Sigmoid colon (tissue), 7 donors: ENCODE measurements around the gene ERI3. TPM values are rescaled to one million over a fixed set of nuclear protein-coding genes. Genes with fewer than 3 reads are reported as not detected.

Experiments
- DNase-seq: peaks from one replicate; pipeline ENCODE4 v3.0.0-alpha.2; 2019
- H3K27ac ChIP-seq, 4 donors: fragments of 200-600 bp; sonication (generic); one replicate each; pipeline ENCODE4 v1.5.1; 2016 to 2019; ENCODE audit warnings: mild to moderate bottlenecking in 1 of 4
- H3K27me3 ChIP-seq, 3 donors: fragments of 200-600 bp; sonication (generic); one replicate each; pipeline ENCODE4 v1.5.1; 2019; ENCODE audit warnings: mild to moderate bottlenecking in 1 of 3
- H3K36me3 ChIP-seq, 4 donors: fragments of 200-600 bp; sonication (generic); one replicate each; pipeline ENCODE4 v1.5.1; 2016 to 2019
- H3K4me1 ChIP-seq, 4 donors: fragments of 200-600 bp; sonication (generic); one replicate each; pipeline ENCODE4 v1.5.1; 2017 to 2019
- H3K4me3 ChIP-seq, 4 donors: fragments of 200-600 bp; sonication (generic); one replicate each; pipeline ENCODE4 v1.5.1; 2017 to 2019; ENCODE audit warnings: mild to moderate bottlenecking in 2 of 4, moderate library complexity in 1 of 4
- H3K9me3 ChIP-seq, 4 donors: fragments of 200-600 bp in 3 of 4; sonication (generic) in 3 of 4; one replicate each; pipeline versions ENCODE4 v1.5.1 to v1.6.1; 2013 to 2019
- CTCF ChIP-seq, 4 experiments: fragments of 450-650 bp in 3 of 4; fragments of 200-600 bp in 1 of 4; IDR thresholded peaks; one replicate each; pipeline ENCODE4 v1.5.1; 2016 to 2019; ENCODE audit warnings: antibody characterized with exemption in 4 of 4, mild to moderate bottlenecking in 3 of 4, moderate library complexity in 2 of 4
- EP300 ChIP-seq, 4 donors: sonication (generic); formaldehyde crosslinking; IDR thresholded peaks; one replicate each; pipeline ENCODE4 v1.6.1; 2017; ENCODE audit warnings: antibody characterized with exemption in 4 of 4
- POLR2A ChIP-seq, 2 donors: fragments of 450-650 bp; IDR thresholded peaks; one replicate each; pipeline ENCODE4 v1.6.1; 2016; ENCODE audit warnings: antibody characterized with exemption in 2 of 2, mild to moderate bottlenecking in 2 of 2, moderate library complexity in 2 of 2
- POLR2AphosphoS5 ChIP-seq, 4 donors: sonication (generic); formaldehyde crosslinking; IDR thresholded peaks; one replicate each; pipeline ENCODE4 v1.6.1; 2017; ENCODE audit warnings: antibody characterized with exemption in 4 of 4
- WGBS, 2 donors: extraction: QIAGEN DNeasy Blood & Tissue Kit; methylation state at CpG; one replicate each; pipeline ENCODE4 v1.1.7; 2013; 5-methylcytosine and 5-hydroxymethylcytosine counted together
- intact Hi-C: fragments of 100-400 bp; cut with DNase I; formaldehyde crosslinking; loops from one replicate; pipeline ENCODE4 v1.15.1; 2023
- polyA plus RNA-seq, 3 donors: library from polyadenylated mRNA; stranded (reverse); fragments of 200-250 nt; gene quantifications; one replicate each; pipeline ENCODE4 v1.2.3, GENCODE V29; 2013
- total RNA-seq, 4 donors: library from RNA; depleted of rRNA; stranded (reverse); fragments of >200 nt; gene quantifications; one replicate each; pipeline ENCODE4 v1.1.0, GENCODE V29; 2016
- donor health status: healthy with polysubstance abuse.
- donor health status: Bipolar disorder and iron deficiency.
- donor health status: healthy.

ERI3 gene
- total and polyA plus RNA-seq, 7 donors = 25.6 to 88.3 (median 40.3) TPM

GRCh38 chr1:44302541-44302940, 52.5 kb downstream of the ERI3 start:
- intact Hi-C loops = no loop called here
- Histone ChIP-seq H3K4me1 (no peaks in the 10 kb centered on the region), H3K9me3 (no peaks in the 10 kb centered on the region), H3K36me3 (peaks cover 17 to 71% (median 22%) of the 10 kb centered on the region in 4 donors), H3K4me3 (no peak overlapping the region), H3K27ac (no peak overlapping the region), H3K27me3 (no peaks in the 10 kb centered on the region)
- DNase-seq = no peak
- 81 to 82% methylated on average over 6 of the region's 6 CpGs for WGBS, 2 donors
- TF ChIP-seq CTCF (IDR thresholded peaks at IDR 0.05) (no peak), POLR2A (IDR thresholded peaks at IDR 0.05) (no peak), EP300 (IDR thresholded peaks at IDR 0.05) (no peak), POLR2AphosphoS5 (IDR thresholded peaks at IDR 0.05) (no peak)

- H3K9me3 ChIP-seq = no peaks in the 10 kb centered on the region
- H3K36me3 ChIP-seq = peaks cover 6 to 69% (median 12%) of the 10 kb centered on the region in 4 donors
- no peak overlapping the region for H3K4me3 ChIP-seq
- no peak for DNase-seq
- no peak overlapping the region for H3K27ac ChIP-seq
- TF ChIP-seq EP300 (IDR thresholded peaks at IDR 0.05) (no peak), CTCF (IDR thresholded peaks at IDR 0.05) (no peak), POLR2A (IDR thresholded peaks at IDR 0.05) (no peak), POLR2AphosphoS5 (IDR thresholded peaks at IDR 0.05) (no peak)
- no peaks in the 10 kb centered on the region for H3K27me3 ChIP-seq
- intact Hi-C loops = no loop called here
- 96 to 97% methylated on average over 5 of the region's 5 CpGs for WGBS, 2 donors
- H3K4me1 ChIP-seq = no peaks in the 10 kb centered on the region
These were observed 53.6 kb downstream of the ERI3 start for GRCh38 chr1:44301442-44301841.

GRCh38 chr1:44300852-44301251, 54.2 kb downstream of the ERI3 start:
- Histone ChIP-seq H3K9me3 (no peaks in the 10 kb centered on the region), H3K27ac (no peak overlapping the region), H3K4me1 (no peaks in the 10 kb centered on the region), H3K4me3 (no peak overlapping the region), H3K27me3 (no peaks in the 10 kb centered on the region), H3K36me3 (peaks cover 4 to 69% (median 11%) of the 10 kb centered on the region in 4 donors)
- no peak for DNase-seq
- 70 to 77% methylated on average over 7 of the region's 7 CpGs for WGBS, 2 donors
- TF ChIP-seq POLR2AphosphoS5 (IDR thresholded peaks at IDR 0.05) (no peak), EP300 (IDR thresholded peaks at IDR 0.05) (no peak), CTCF (IDR thresholded peaks at IDR 0.05) (no peak), POLR2A (IDR thresholded peaks at IDR 0.05) (no peak)
- intact Hi-C loops = no loop called here

GRCh38 chr1:44297695-44298400, 57.2 kb downstream of the ERI3 start:
- Histone ChIP-seq H3K4me1 (peaks cover 0 to 14% (median 10%) of the 10 kb centered on the region in 4 donors), H3K27ac (no peak overlapping the region), H3K36me3 (peaks cover 4 to 49% (median 9%) of the 10 kb centered on the region in 4 donors), H3K4me3 (no peak overlapping the region), H3K9me3 (no peaks in the 10 kb centered on the region), H3K27me3 (no peaks in the 10 kb centered on the region)
- WGBS, 2 donors = 96 to 99% methylated on average over 2 of the region's 2 CpGs
- TF ChIP-seq CTCF (IDR thresholded peaks at IDR 0.05) (no peak), EP300 (IDR thresholded peaks at IDR 0.05) (no peak), POLR2AphosphoS5 (IDR thresholded peaks at IDR 0.05) (no peak), POLR2A (IDR thresholded peaks at IDR 0.05) (no peak)
- intact Hi-C loops = no loop called here
- DNase-seq = no peak
